ENCODE results near the gene ABCB1.

The ABCB1 gene

DNA sequence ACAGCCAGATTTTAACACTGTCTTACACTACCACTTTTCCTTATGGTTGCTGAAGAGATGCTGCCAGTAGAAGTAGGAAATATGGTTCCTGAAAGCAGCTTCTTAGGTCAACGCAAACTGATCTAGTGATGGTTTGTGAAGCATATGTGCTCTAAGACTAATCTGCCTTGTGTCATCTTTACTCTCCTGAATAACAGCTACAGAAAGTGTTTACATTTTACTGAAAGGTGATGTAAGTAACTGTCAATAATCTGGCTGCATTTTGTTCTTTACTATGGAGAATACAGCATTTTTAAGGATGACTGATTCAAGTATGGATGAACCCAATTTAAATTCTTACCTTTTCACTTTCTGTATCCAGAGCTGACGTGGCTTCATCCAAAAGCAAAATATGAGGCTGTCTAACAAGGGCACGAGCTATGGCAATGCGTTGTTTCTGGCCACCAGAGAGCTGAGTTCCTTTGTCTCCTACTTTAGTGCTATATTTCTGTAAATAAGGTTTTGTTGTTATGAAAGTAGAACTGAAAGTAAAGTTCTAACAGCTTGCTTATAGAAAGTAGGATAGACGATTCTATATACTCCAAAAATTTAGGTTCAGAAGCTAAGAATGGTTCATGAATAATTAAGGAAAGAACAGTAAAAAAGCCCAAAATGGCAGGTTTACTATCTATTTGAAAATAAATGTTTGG lies 95.0 kb downstream of the ABCB1 start:
- no peaks in the 10 kb centered on the region for H3K27me3 ChIP-seq (ENCODE audit: control insufficient read depth, insufficient read depth, low read length, poor library complexity, severe bottlenecking)
- 93 to 94% methylated on average over 5 of the region's 5 CpGs for WGBS, 2 experiments
- H3K4me3 ChIP-seq (ENCODE audit: insufficient read depth, low read depth, low read length): no peak overlapping the region
- no peaks in the 10 kb centered on the region for H3K4me1 ChIP-seq (ENCODE audit: control insufficient read depth, insufficient read depth, low read length)
- H3K9me3 ChIP-seq (ENCODE audit: control insufficient read depth, low read length): no peaks in the 10 kb centered on the region
- no peaks in the 10 kb centered on the region for H3K36me3 ChIP-seq (ENCODE audit: control insufficient read depth, insufficient read depth, low read length)
- no peak overlapping the region for H3K27ac ChIP-seq (ENCODE audit: insufficient read depth, low read depth, low read length, poor library complexity, severe bottlenecking)

DNA sequence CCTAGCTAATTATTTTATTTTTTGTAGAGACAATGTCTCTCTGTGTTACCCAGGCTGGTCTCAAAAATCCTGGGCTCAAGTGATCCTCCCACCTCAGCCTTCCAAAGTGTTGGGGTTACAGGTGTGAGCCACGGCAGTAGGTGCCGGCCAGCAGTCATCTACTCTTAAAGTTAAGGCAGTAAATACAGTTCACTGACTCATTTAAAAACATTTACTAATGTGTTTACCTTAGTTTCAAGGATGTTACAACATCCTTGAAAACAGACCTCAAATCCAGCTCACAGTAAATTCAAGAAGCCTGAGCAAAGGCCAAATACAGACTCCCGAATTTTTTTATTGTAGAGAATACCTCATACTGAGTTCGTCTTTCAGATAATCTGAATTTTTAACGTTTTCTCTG lies 95.6 kb downstream of the ABCB1 start:
- Histone ChIP-seq H3K27me3 (ENCODE audit: control insufficient read depth, insufficient read depth, low read length, poor library complexity, severe bottlenecking) (no peaks in the 10 kb centered on the region), H3K4me3 (ENCODE audit: insufficient read depth, low read depth, low read length) (no peak overlapping the region), H3K4me1 (ENCODE audit: control insufficient read depth, insufficient read depth, low read length) (no peaks in the 10 kb centered on the region), H3K36me3 (ENCODE audit: control insufficient read depth, insufficient read depth, low read length) (no peaks in the 10 kb centered on the region), H3K27ac (ENCODE audit: insufficient read depth, low read depth, low read length, poor library complexity, severe bottlenecking) (no peak overlapping the region), H3K9me3 (ENCODE audit: control insufficient read depth, low read length) (no peaks in the 10 kb centered on the region)
- 92 to 95% methylated on average over 3 to 5 of the region's 5 CpGs for WGBS, 2 experiments

- Histone ChIP-seq H3K4me1 (ENCODE audit: control insufficient read depth, insufficient read depth, low read length) (no peaks in the 10 kb centered on the region), H3K36me3 (ENCODE audit: control insufficient read depth, insufficient read depth, low read length) (no peaks in the 10 kb centered on the region), H3K4me3 (ENCODE audit: insufficient read depth, low read depth, low read length) (no peak overlapping the region), H3K27ac (ENCODE audit: insufficient read depth, low read depth, low read length, poor library complexity, severe bottlenecking) (no peak overlapping the region), H3K9me3 (ENCODE audit: control insufficient read depth, low read length) (no peaks in the 10 kb centered on the region), H3K27me3 (ENCODE audit: control insufficient read depth, insufficient read depth, low read length, poor library complexity, severe bottlenecking) (no peaks in the 10 kb centered on the region)
- WGBS, 2 experiments: 97% methylated on average over 3 of the region's 3 CpGs
Measured at GRCh38 chr7:87499494-87499893, 101.2 kb downstream of the ABCB1 start.

DNA sequence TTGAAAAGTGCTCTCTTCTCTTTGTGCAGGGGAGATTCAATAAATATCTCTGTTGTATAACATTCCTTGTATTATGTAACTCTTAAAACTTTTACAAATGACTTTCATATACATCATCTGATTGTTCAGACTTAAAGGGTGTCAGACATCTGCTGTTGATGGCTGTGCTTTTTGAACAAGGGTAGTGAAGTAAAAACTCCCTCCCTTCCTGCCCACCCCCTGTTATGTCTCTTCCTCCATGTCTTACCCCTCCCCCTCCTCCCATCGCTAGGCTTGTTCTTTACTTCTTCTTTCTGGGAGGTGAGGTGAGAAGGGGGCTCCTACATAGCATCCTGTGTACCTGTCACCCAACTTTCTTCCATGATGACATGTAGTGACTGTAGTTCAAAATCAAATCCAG lies 101.8 kb downstream of the ABCB1 start:
- WGBS, 2 experiments: 64% methylated on average over 1 of the region's 1 CpG; no CpG with 5 or more reads in 1 of the 2 experiments
- no peak overlapping the region for H3K27ac ChIP-seq (ENCODE audit: insufficient read depth, low read depth, low read length, poor library complexity, severe bottlenecking)
- no peaks in the 10 kb centered on the region for H3K27me3 ChIP-seq (ENCODE audit: control insufficient read depth, insufficient read depth, low read length, poor library complexity, severe bottlenecking)
- no peaks in the 10 kb centered on the region for H3K36me3 ChIP-seq (ENCODE audit: control insufficient read depth, insufficient read depth, low read length)
- H3K4me3 ChIP-seq (ENCODE audit: insufficient read depth, low read depth, low read length): no peak overlapping the region
- no peaks in the 10 kb centered on the region for H3K4me1 ChIP-seq (ENCODE audit: control insufficient read depth, insufficient read depth, low read length)
- no peaks in the 10 kb centered on the region for H3K9me3 ChIP-seq (ENCODE audit: control insufficient read depth, low read length)

DNA sequence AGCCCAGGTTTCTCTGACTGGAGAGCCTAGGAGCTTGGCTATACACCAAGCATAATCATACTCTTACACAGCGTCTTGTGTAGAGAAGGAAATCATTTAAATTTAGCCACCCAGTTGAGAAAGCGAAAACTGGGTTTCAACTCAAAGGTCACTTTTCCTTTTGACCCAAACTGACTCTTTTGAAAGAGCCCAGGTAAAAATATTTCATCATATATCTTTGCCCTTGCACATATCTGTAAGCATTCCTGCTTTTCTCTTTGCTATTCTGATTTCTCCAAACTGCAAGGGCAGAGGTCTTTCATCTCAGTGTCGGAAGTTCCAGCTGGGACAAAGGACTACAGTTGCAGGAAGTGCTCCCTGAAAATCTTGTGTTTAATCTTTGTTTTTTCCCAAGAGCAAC lies 103.2 kb downstream of the ABCB1 start:
- H3K36me3 ChIP-seq (ENCODE audit: control insufficient read depth, insufficient read depth, low read length): no peaks in the 10 kb centered on the region
- H3K27ac ChIP-seq (ENCODE audit: insufficient read depth, low read depth, low read length, poor library complexity, severe bottlenecking): no peak overlapping the region
- H3K4me1 ChIP-seq (ENCODE audit: control insufficient read depth, insufficient read depth, low read length): no peaks in the 10 kb centered on the region
- WGBS, 2 experiments: 92 to 98% methylated on average over 3 of the region's 3 CpGs
- H3K4me3 ChIP-seq (ENCODE audit: insufficient read depth, low read depth, low read length): no peak overlapping the region
- no peaks in the 10 kb centered on the region for H3K27me3 ChIP-seq (ENCODE audit: control insufficient read depth, insufficient read depth, low read length, poor library complexity, severe bottlenecking)
- H3K9me3 ChIP-seq (ENCODE audit: control insufficient read depth, low read length): no peaks in the 10 kb centered on the region

DNA sequence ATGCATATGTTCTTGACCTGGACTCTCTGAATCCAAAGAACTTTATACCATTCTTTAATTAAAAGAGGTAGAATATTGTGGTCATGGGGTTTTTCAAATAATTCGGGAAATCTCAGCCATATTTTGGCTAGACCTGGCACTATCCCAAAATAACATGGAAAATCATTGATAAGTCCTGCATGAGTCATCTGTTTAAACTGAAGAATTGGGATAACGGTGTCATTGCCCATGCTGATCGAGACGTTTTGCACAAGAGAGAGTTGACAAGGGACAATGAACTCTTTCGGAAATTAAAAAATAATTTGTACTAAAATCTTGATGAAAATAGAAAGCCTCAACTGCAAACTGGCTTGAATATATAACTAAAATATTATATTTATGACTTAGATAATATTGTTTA lies 105.3 kb downstream of the ABCB1 start:
- Histone ChIP-seq H3K36me3 (ENCODE audit: control insufficient read depth, insufficient read depth, low read length) (no peaks in the 10 kb centered on the region), H3K9me3 (ENCODE audit: control insufficient read depth, low read length) (no peaks in the 10 kb centered on the region), H3K27ac (ENCODE audit: insufficient read depth, low read depth, low read length, poor library complexity, severe bottlenecking) (no peak overlapping the region), H3K27me3 (ENCODE audit: control insufficient read depth, insufficient read depth, low read length, poor library complexity, severe bottlenecking) (no peaks in the 10 kb centered on the region), H3K4me3 (ENCODE audit: insufficient read depth, low read depth, low read length) (no peak overlapping the region), H3K4me1 (ENCODE audit: control insufficient read depth, insufficient read depth, low read length) (no peaks in the 10 kb centered on the region)
- WGBS, 2 experiments: 94 to 97% methylated on average over 4 to 5 of the region's 5 CpGs

GRCh38 chr7:87494454-87494853 lies 106.2 kb downstream of the ABCB1 start:
- H3K27ac ChIP-seq (ENCODE audit: insufficient read depth, low read depth, low read length, poor library complexity, severe bottlenecking): no peak overlapping the region
- H3K9me3 ChIP-seq (ENCODE audit: control insufficient read depth, low read length): no peaks in the 10 kb centered on the region
- H3K4me3 ChIP-seq (ENCODE audit: insufficient read depth, low read depth, low read length): no peak overlapping the region
- H3K27me3 ChIP-seq (ENCODE audit: control insufficient read depth, insufficient read depth, low read length, poor library complexity, severe bottlenecking): no peaks in the 10 kb centered on the region
- no peaks in the 10 kb centered on the region for H3K36me3 ChIP-seq (ENCODE audit: control insufficient read depth, insufficient read depth, low read length)
- H3K4me1 ChIP-seq (ENCODE audit: control insufficient read depth, insufficient read depth, low read length): no peaks in the 10 kb centered on the region
- 75 to 92% methylated on average over 1 of the region's 1 CpG for WGBS, 2 experiments

DNA sequence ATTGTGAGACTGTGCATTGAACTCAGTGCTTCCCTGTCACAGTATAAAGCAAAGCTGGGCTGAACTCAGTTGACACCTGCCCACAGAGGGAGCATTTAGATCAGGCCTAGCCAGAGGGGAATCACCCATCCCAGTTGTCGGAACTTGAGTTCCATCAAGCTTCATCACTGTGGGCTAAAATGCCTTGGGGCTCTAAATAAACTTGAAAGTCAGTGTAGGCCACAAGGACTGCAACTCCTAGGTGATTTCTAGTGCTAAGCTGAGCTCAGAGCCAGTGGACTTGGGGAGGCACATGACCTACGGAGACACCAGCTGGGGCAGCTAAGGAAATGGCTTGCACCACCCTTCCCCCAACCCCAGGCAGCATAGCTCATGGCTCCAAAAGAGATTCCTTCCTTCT lies 117.6 kb downstream of the ABCB1 start:
- H3K27me3 ChIP-seq (ENCODE audit: control insufficient read depth, insufficient read depth, low read length, poor library complexity, severe bottlenecking): no peaks in the 10 kb centered on the region
- H3K4me1 ChIP-seq (ENCODE audit: control insufficient read depth, insufficient read depth, low read length): no peaks in the 10 kb centered on the region
- H3K36me3 ChIP-seq (ENCODE audit: control insufficient read depth, insufficient read depth, low read length): no peaks in the 10 kb centered on the region
- H3K4me3 ChIP-seq (ENCODE audit: insufficient read depth, low read depth, low read length): no peak overlapping the region
- no peaks in the 10 kb centered on the region for H3K9me3 ChIP-seq (ENCODE audit: control insufficient read depth, low read length)
- 92 to 99% methylated on average over 2 of the region's 2 CpGs for WGBS, 2 experiments
- no peak overlapping the region for H3K27ac ChIP-seq (ENCODE audit: insufficient read depth, low read depth, low read length, poor library complexity, severe bottlenecking)

GRCh38 chr7:87482115-87482514 lies 118.6 kb downstream of the ABCB1 start:
- H3K27me3 ChIP-seq (ENCODE audit: control insufficient read depth, insufficient read depth, low read length, poor library complexity, severe bottlenecking): peaks cover 3% of the 10 kb centered on the region

DNA sequence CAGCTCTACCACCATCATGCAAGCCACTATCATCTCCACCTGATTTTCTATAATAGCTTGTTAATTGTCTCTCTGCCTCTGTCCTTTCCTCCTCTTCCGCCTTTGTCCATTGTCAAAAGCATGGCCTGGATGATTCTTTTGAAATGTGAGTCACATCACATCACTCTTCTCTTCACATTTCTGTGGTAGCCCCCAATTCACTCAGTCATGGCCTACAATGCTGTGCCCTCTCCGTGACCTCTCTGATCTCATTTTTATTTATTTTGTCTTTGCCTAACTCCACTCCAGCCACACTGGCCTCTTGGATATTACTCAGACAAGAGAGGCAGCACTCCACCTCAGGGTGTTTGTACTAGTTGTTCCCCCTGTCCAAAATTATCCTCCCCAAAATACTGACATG lies 120.3 kb downstream of the ABCB1 start:
- Histone ChIP-seq H3K27me3 (ENCODE audit: control insufficient read depth, insufficient read depth, low read length, poor library complexity, severe bottlenecking) (peaks cover 20% of the 10 kb centered on the region), H3K27ac (ENCODE audit: insufficient read depth, low read depth, low read length, poor library complexity, severe bottlenecking) (no peak overlapping the region), H3K4me3 (ENCODE audit: insufficient read depth, low read depth, low read length) (no peak overlapping the region), H3K4me1 (ENCODE audit: control insufficient read depth, insufficient read depth, low read length) (no peaks in the 10 kb centered on the region), H3K9me3 (ENCODE audit: control insufficient read depth, low read length) (no peaks in the 10 kb centered on the region), H3K36me3 (ENCODE audit: control insufficient read depth, insufficient read depth, low read length) (no peaks in the 10 kb centered on the region)
- 85 to 91% methylated on average over 2 of the region's 2 CpGs for WGBS, 2 experiments

More at GRCh38 chr7:87482115-87482514, 118.6 kb downstream of the ABCB1 start:
- H3K36me3 ChIP-seq (ENCODE audit: control insufficient read depth, insufficient read depth, low read length): no peaks in the 10 kb centered on the region
- WGBS, 2 experiments: 93 to 96% methylated on average over 2 of the region's 3 CpGs
- no peaks in the 10 kb centered on the region for H3K4me1 ChIP-seq (ENCODE audit: control insufficient read depth, insufficient read depth, low read length)
- no peak overlapping the region for H3K27ac ChIP-seq (ENCODE audit: insufficient read depth, low read depth, low read length, poor library complexity, severe bottlenecking)
- H3K9me3 ChIP-seq (ENCODE audit: control insufficient read depth, low read length): no peaks in the 10 kb centered on the region
- no peak overlapping the region for H3K4me3 ChIP-seq (ENCODE audit: insufficient read depth, low read depth, low read length)

DNA sequence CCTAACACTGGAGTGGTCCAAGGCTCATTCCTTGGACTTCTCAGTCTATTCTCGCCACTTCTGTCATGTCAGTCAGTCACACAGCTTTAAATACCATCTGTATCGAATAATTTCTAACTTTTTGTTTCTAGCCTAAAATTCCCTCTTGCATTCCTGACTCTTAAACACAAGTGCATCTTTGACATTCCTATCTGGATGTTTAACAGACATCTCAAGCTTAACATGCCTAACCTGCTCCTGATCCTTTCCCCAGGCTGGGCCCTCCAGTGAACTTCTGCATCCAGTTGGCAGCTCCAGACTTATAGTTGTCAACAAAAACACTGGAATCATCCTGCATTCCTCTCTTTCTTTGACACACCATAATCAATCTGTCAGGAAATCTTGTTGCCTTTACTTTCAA lies 120.7 kb downstream of the ABCB1 start:
- Histone ChIP-seq H3K4me1 (ENCODE audit: control insufficient read depth, insufficient read depth, low read length) (peaks cover 2% of the 10 kb centered on the region), H3K4me3 (ENCODE audit: insufficient read depth, low read depth, low read length) (no peak overlapping the region), H3K27ac (ENCODE audit: insufficient read depth, low read depth, low read length, poor library complexity, severe bottlenecking) (no peak overlapping the region), H3K9me3 (ENCODE audit: control insufficient read depth, low read length) (no peaks in the 10 kb centered on the region), H3K27me3 (ENCODE audit: control insufficient read depth, insufficient read depth, low read length, poor library complexity, severe bottlenecking) (peaks cover 25% of the 10 kb centered on the region), H3K36me3 (ENCODE audit: control insufficient read depth, insufficient read depth, low read length) (no peaks in the 10 kb centered on the region)
- 93 to 94% methylated on average over 2 of the region's 2 CpGs for WGBS, 2 experiments
